Esophagus muscularis mucosa (tissue), 3 donors: ENCODE measurements around the gene CNNM2.

Experiments
- POLR2A ChIP-seq: fragments of 450-650 bp; IDR thresholded peaks from one replicate; pipeline ENCODE4 v1.6.1; 2017; ENCODE audit warnings: antibody characterized with exemption, moderate library complexity, mild to moderate bottlenecking, low read depth
- POLR2AphosphoS5 ChIP-seq, 2 donors: sonication (generic); formaldehyde crosslinking; IDR thresholded peaks; one replicate each; pipeline ENCODE4 v1.6.1; 2017; ENCODE audit warnings: antibody characterized with exemption in 2 of 2
- TF ChIP-seq, protein P1 (sequence below), 3 experiments: fragments of 200-600 bp in 2 of 3; fragments of 450-650 bp in 1 of 3; sonication (generic) in 2 of 3; IDR thresholded peaks; one replicate each; pipeline ENCODE4 v1.5.1; 2017 to 2019; ENCODE audit warnings: antibody characterized with exemption in 3 of 3, mild to moderate bottlenecking in 2 of 3, moderate library complexity in 1 of 3

- TF ChIP-seq, protein P1, sequence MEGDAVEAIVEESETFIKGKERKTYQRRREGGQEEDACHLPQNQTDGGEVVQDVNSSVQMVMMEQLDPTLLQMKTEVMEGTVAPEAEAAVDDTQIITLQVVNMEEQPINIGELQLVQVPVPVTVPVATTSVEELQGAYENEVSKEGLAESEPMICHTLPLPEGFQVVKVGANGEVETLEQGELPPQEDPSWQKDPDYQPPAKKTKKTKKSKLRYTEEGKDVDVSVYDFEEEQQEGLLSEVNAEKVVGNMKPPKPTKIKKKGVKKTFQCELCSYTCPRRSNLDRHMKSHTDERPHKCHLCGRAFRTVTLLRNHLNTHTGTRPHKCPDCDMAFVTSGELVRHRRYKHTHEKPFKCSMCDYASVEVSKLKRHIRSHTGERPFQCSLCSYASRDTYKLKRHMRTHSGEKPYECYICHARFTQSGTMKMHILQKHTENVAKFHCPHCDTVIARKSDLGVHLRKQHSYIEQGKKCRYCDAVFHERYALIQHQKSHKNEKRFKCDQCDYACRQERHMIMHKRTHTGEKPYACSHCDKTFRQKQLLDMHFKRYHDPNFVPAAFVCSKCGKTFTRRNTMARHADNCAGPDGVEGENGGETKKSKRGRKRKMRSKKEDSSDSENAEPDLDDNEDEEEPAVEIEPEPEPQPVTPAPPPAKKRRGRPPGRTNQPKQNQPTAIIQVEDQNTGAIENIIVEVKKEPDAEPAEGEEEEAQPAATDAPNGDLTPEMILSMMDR (IDR thresholded peaks at IDR 0.05), result no peak
- TF ChIP-seq POLR2A (no peak), POLR2AphosphoS5 (IDR thresholded peaks at IDR 0.05) (no peak)
These were observed 185.9 kb downstream of the CNNM2 start for GRCh38 chr10:103103989-103104388.
